Stomach (tissue), 9 donors: Measurements from ENCODE around the gene PIEZO2. TPM values are rescaled to one million over a fixed set of nuclear protein-coding genes. Genes with fewer than 3 reads are reported as not detected.

Source experiments
- DNase-seq, 2 donors: peaks; one replicate each; pipeline versions ENCODE4 v3.0.0 to v3.0.0-alpha.2; 2013 to 2019
- H3K27ac ChIP-seq, 5 donors: fragments of 200-600 bp in 4 of 5; sonication (generic) in 4 of 5; one replicate each; pipeline ENCODE4 v1.5.1; 2013 to 2019; ENCODE audit warnings: mild to moderate bottlenecking in 1 of 5, moderate library complexity in 1 of 5
- H3K27me3 ChIP-seq, 3 donors: fragments of 200-600 bp; sonication (generic); one replicate each; pipeline ENCODE4 v1.5.1; 2017 to 2019; ENCODE audit warnings: mixed run types in 1 of 3
- H3K36me3 ChIP-seq, 4 donors: fragments of 200-600 bp; sonication (generic); 1 replicate in 3 of 4; 2 replicates in 1 of 4; pipeline ENCODE4 v1.5.1; 2016 to 2019
- H3K4me1 ChIP-seq, 4 donors: fragments of 200-600 bp; sonication (generic); one replicate each; pipeline ENCODE4 v1.5.1; 2016 to 2019
- H3K4me3 ChIP-seq, 4 donors: fragments of 200-600 bp; sonication (generic) in 3 of 4; one replicate each; pipeline ENCODE4 v1.5.1; 2016 to 2019; ENCODE audit warnings: mild to moderate bottlenecking in 1 of 4
- H3K9me3 ChIP-seq, 4 donors: fragments of 200-600 bp; sonication (generic); one replicate each; pipeline ENCODE4 v1.5.1; 2016 to 2019
- CTCF ChIP-seq, 7 experiments: fragments of 450-650 bp in 4 of 7; fragments of 200-600 bp in 3 of 7; sonication (generic) in 3 of 7; IDR thresholded peaks; one replicate each; pipeline ENCODE4 v1.5.1; 2016 to 2019; ENCODE audit warnings: antibody characterized with exemption in 7 of 7, control low read depth in 2 of 7, mild to moderate bottlenecking in 1 of 7
- EP300 ChIP-seq: sonication (generic); formaldehyde crosslinking; IDR thresholded peaks from one replicate; pipeline ENCODE4 v1.6.1; 2017; ENCODE audit warnings: antibody characterized with exemption
- POLR2A ChIP-seq, 4 donors: fragments of 450-650 bp; IDR thresholded peaks; one replicate each; pipeline ENCODE4 v1.6.1; 2016; ENCODE audit warnings: antibody characterized with exemption in 4 of 4, control low read depth in 2 of 4, mild to moderate bottlenecking in 1 of 4, moderate library complexity in 1 of 4
- POLR2AphosphoS5 ChIP-seq, 3 donors: sonication (generic); formaldehyde crosslinking; IDR thresholded peaks; one replicate each; pipeline ENCODE4 v1.6.1; 2016; ENCODE audit warnings: antibody characterized with exemption in 3 of 3
- WGBS, 5 donors: extraction: QIAGEN DNeasy Blood & Tissue Kit in 3 of 5; methylation state at CpG; one replicate each; pipeline versions ENCODE4 v1.1.5 to v1.1.7; 2013 to 2018; 5-methylcytosine and 5-hydroxymethylcytosine counted together
- intact Hi-C: fragments of 100-400 bp; cut with DNase I; formaldehyde crosslinking; loops from one replicate; pipeline ENCODE4 v1.15.1; 2023; ENCODE audit warnings: low total_unique reads
- polyA plus RNA-seq, 3 donors: library from polyadenylated mRNA; stranded (reverse); fragments of 200-250 nt; gene quantifications; one replicate each; pipeline ENCODE4 v1.2.3, GENCODE V29; 2013
- total RNA-seq, 5 donors: library from RNA; depleted of rRNA; stranded (reverse); fragments of >200 nt; gene quantifications; one replicate each; pipeline versions ENCODE4 v1.1.0 to v1.2.3, GENCODE V29; 2014 to 2016
- donor health status: healthy with polysubstance abuse.
- donor health status: Bipolar disorder and iron deficiency.
- donor health status: healthy.

PIEZO2 gene
- total and polyA plus RNA-seq, 8 donors = 0.30 to 45.3 (median 2.5) TPM

- TF ChIP-seq POLR2A (IDR thresholded peaks at IDR 0.05) (no peak), EP300 (no peak), CTCF (IDR thresholded peaks at IDR 0.05) (no peak), POLR2AphosphoS5 (IDR thresholded peaks at IDR 0.05) (no peak)
- Histone ChIP-seq H3K27me3 (no peaks in the 10 kb centered on the region), H3K36me3 (no peaks in the 10 kb centered on the region), H3K4me3 (no peak overlapping the region), H3K27ac (no peak overlapping the region), H3K9me3 (peaks cover 0 to 17% (median 9%) of the 10 kb centered on the region in 4 donors), H3K4me1 (no peaks in the 10 kb centered on the region)
- WGBS, 5 donors = 41 to 76% (median 66%) methylated on average over 1 of the region's 1 CpG
- no peak for DNase-seq
- intact Hi-C loops = no loop called here
These were observed 151.5 kb downstream of the PIEZO2 start for GRCh38 chr18:10997885-10998284.

DNA sequence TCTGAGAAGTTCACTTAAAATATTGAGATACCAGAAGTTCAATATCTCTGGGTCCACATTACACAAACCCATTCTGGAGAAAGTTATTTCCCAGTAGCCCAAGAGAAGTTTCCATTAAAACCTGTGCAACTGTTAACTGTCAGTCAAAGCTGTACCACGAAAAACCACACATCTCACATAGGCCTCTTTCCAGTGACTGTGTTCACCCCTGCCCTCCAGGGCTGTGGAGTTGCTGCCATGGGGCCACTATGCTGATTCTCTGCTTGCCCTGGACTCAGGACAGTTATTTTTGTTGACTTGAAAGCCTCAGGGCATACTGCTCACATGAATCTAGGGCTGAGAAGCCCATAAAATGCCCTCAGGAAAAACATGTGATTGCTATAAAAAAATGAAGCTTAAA is 153.8 kb downstream of the PIEZO2 start:
- Histone ChIP-seq H3K4me1 (no peaks in the 10 kb centered on the region), H3K9me3 (peaks cover 3 to 24% (median 14%) of the 10 kb centered on the region in 4 donors), H3K27me3 (no peaks in the 10 kb centered on the region), H3K36me3 (no peaks in the 10 kb centered on the region), H3K4me3 (no peak overlapping the region), H3K27ac (no peak overlapping the region)
- TF ChIP-seq POLR2A (IDR thresholded peaks at IDR 0.05) = no peak
- TF ChIP-seq EP300 = no peak
- TF ChIP-seq POLR2AphosphoS5 (IDR thresholded peaks at IDR 0.05) = no peak
- TF ChIP-seq CTCF (IDR thresholded peaks at IDR 0.05) = no peak
- intact Hi-C loops = no loop called here
- DNase-seq = no peak
- WGBS, 5 donors = 39 to 67% (median 50%) methylated on average over 1 of the region's 1 CpG

GRCh38 chr18:10989486-10989885 is 159.9 kb downstream of the PIEZO2 start:
- intact Hi-C loops = no loop called here
- WGBS, 5 donors = 49 to 62% (median 57%) methylated on average over 2 of the region's 2 CpGs
- H3K36me3 ChIP-seq = no peaks in the 10 kb centered on the region
- H3K9me3 ChIP-seq = peaks cover 0 to 32% (median 29%) of the 10 kb centered on the region in 4 donors
- H3K27ac ChIP-seq = no peak overlapping the region
- H3K4me3 ChIP-seq = no peak overlapping the region
- no peaks in the 10 kb centered on the region for H3K27me3 ChIP-seq
- TF ChIP-seq CTCF (IDR thresholded peaks at IDR 0.05) (no peak), POLR2A (IDR thresholded peaks at IDR 0.05) (no peak), EP300 (no peak), POLR2AphosphoS5 (IDR thresholded peaks at IDR 0.05) (no peak)
- DNase-seq = no peak
- no peaks in the 10 kb centered on the region for H3K4me1 ChIP-seq

DNA sequence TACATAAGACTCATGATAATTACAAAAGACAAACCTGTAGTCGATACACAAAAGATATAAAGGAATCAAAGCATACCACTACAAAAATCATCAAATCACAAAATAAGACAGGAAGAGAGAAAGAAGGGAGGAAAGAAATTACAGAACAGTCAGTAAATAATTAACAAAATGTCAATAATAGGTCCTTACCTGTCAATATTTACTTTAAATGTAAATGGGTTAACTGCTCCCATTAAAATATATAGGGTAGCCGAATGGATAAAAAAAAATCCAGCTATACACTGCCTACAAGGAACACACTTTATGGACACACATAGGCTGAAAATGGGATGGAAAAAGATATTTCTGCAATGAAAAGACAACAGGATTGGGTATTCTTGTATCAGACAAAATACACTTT is 163.7 kb downstream of the PIEZO2 start:
- WGBS, 5 donors = 56 to 78% (median 67%) methylated on average over 2 of the region's 2 CpGs
- no peak for TF ChIP-seq POLR2AphosphoS5 (IDR thresholded peaks at IDR 0.05)
- TF ChIP-seq POLR2A (IDR thresholded peaks at IDR 0.05) = no peak
- TF ChIP-seq CTCF (IDR thresholded peaks at IDR 0.05) = no peak
- TF ChIP-seq EP300 = no peak
- intact Hi-C loops = no loop called here

More for the DNA sequence above, 163.7 kb downstream of the PIEZO2 start:
- H3K4me1 ChIP-seq = no peaks in the 10 kb centered on the region
- no peak overlapping the region for H3K4me3 ChIP-seq
- H3K36me3 ChIP-seq = no peaks in the 10 kb centered on the region
- H3K27me3 ChIP-seq = no peaks in the 10 kb centered on the region
- no peak overlapping the region for H3K27ac ChIP-seq
- no peak for DNase-seq
- peaks cover 0 to 52% (median 39%) of the 10 kb centered on the region in 4 donors for H3K9me3 ChIP-seq
